Astrocyte (in vitro differentiated cells and primary cell): Measurements from ENCODE around the gene HES5. TPM values are rescaled to one million over a fixed set of nuclear protein-coding genes. Genes with fewer than 3 reads are reported as not detected.

Experiments
- DNase-seq: peaks from one replicate; pipeline ENCODE4 v3.0.0-alpha.2; 2010; ENCODE audit warnings: low read depth
- FAIRE-seq: peaks from 2 replicates; lab custom pipeline; 2011; peaks lifted over from hg19 to GRCh38; lab: Jason Lieb, UNC
- H2AFZ ChIP-seq: 2 replicates; pipeline ENCODE4 v1.6.0; 2012; ENCODE audit warnings: low read depth, low read length, inconsistent platforms
- H3K27ac ChIP-seq: 2 replicates; pipeline ENCODE4 v1.5.1; 2011; ENCODE audit warnings: low read depth, low read length, inconsistent platforms
- H3K27me3 ChIP-seq: 2 replicates; pipeline ENCODE4 v1.6.0; 2011; ENCODE audit warnings: low read length, inconsistent platforms; ENCODE audit not compliant: insufficient read depth
- H3K36me3 ChIP-seq: 2 replicates; pipeline ENCODE4 v1.5.1; 2011; ENCODE audit warnings: low read length, inconsistent platforms; ENCODE audit not compliant: insufficient read depth
- H3K4me1 ChIP-seq: 2 replicates; pipeline ENCODE4 v1.5.1; 2011; ENCODE audit warnings: low read length, inconsistent platforms; ENCODE audit not compliant: insufficient read depth
- H3K4me2 ChIP-seq: 2 replicates; pipeline ENCODE4 v1.6.0; 2012; ENCODE audit warnings: low read length, inconsistent platforms
- H3K4me3 ChIP-seq: 2 replicates; pipeline ENCODE4 v1.5.1; 2011; ENCODE audit warnings: low read depth, mild to moderate bottlenecking, low read length, inconsistent platforms; ENCODE audit not compliant: insufficient read depth
- H3K79me2 ChIP-seq: 2 replicates; pipeline ENCODE4 v1.6.0; 2012; ENCODE audit warnings: mild to moderate bottlenecking, low read length, inconsistent platforms; ENCODE audit not compliant: insufficient read depth
- H3K9ac ChIP-seq: 2 replicates; pipeline ENCODE4 v1.6.0; 2012; ENCODE audit warnings: mild to moderate bottlenecking, low read length, inconsistent platforms
- H3K9me3 ChIP-seq: 2 replicates; pipeline ENCODE4 v1.5.1; 2012; ENCODE audit warnings: low read depth, mild to moderate bottlenecking, low read length, inconsistent platforms; ENCODE audit not compliant: insufficient read depth
- H4K20me1 ChIP-seq: 2 replicates; pipeline ENCODE4 v1.6.0; 2012; ENCODE audit warnings: low read length, inconsistent platforms; ENCODE audit not compliant: insufficient read depth
- H3K27ac Mint-ChIP-seq: one replicate; pipeline ENCODE4 v1.8.0; 2021; ENCODE audit warnings: mild to moderate bottlenecking, mixed read lengths; ENCODE audit not compliant: unreplicated experiment
- H3K27me3 Mint-ChIP-seq: one replicate; pipeline ENCODE4 v1.8.0; 2021; ENCODE audit warnings: low read depth, mixed read lengths; ENCODE audit not compliant: unreplicated experiment
- H3K36me3 Mint-ChIP-seq: one replicate; pipeline ENCODE4 v1.8.0; 2021; ENCODE audit warnings: low read depth, mixed read lengths; ENCODE audit not compliant: unreplicated experiment
- H3K4me1 Mint-ChIP-seq: one replicate; pipeline ENCODE4 v1.8.0; 2021; ENCODE audit warnings: low read depth, mixed read lengths; ENCODE audit not compliant: unreplicated experiment
- H3K4me3 Mint-ChIP-seq: one replicate; pipeline ENCODE4 v1.8.0; 2021; ENCODE audit warnings: mild to moderate bottlenecking, moderate library complexity, mixed read lengths; ENCODE audit not compliant: unreplicated experiment
- H3K9me3 Mint-ChIP-seq: one replicate; pipeline ENCODE4 v1.8.0; 2021; ENCODE audit warnings: mild to moderate bottlenecking, mixed read lengths; ENCODE audit not compliant: unreplicated experiment
- CTCF ChIP-seq: IDR thresholded peaks from 2 replicates; pipeline ENCODE4 v1.5.1; 2011; ENCODE audit warnings: low read depth, mild to moderate bottlenecking, inconsistent platforms, low read length, moderate library complexity; ENCODE audit not compliant: insufficient read depth
- EZH2 ChIP-seq: IDR thresholded peaks from 2 replicates; pipeline ENCODE4 v1.6.1; 2012; ENCODE audit warnings: mild to moderate bottlenecking, low read length, inconsistent platforms; ENCODE audit not compliant: insufficient read depth
- total RNA-seq: library from RNA; stranded (reverse); gene quantifications from 2 replicates; pipeline ENCODE4 v1.2.1, GENCODE V29; 2021

Gene HES5
- total RNA-seq, 1 donor from 2014 or later = not detected

GRCh38 chr1:2504225-2504948 lies 25.7 kb downstream of the HES5 start:
- H4K20me1 ChIP-seq = peaks cover 21% of the 10 kb centered on the region
- Mint-ChIP-seq H3K9me3 (no peaks in the 10 kb centered on the region), H3K4me3 (no peak overlapping the region), H3K27me3 (no peaks in the 10 kb centered on the region), H3K27ac (no peak overlapping the region), H3K4me1 (no peaks in the 10 kb centered on the region), H3K36me3 (no peaks in the 10 kb centered on the region)
- FAIRE-seq (no peak), DNase-seq (no peak)
- H3K79me2 ChIP-seq = no peaks in the 10 kb centered on the region
- H2AFZ ChIP-seq = no peak overlapping the region
- no peak overlapping the region for H3K27ac ChIP-seq
- no peaks in the 10 kb centered on the region for H3K36me3 ChIP-seq
- no peak overlapping the region for H3K4me3 ChIP-seq
- no peak overlapping the region for H3K9ac ChIP-seq
- TF ChIP-seq CTCF (no peak), EZH2 (no peak)
- no peaks in the 10 kb centered on the region for H3K9me3 ChIP-seq
- H3K4me1 ChIP-seq = no peaks in the 10 kb centered on the region
- no peaks in the 10 kb centered on the region for H3K27me3 ChIP-seq
- H3K4me2 ChIP-seq = no peak overlapping the region

GRCh38 chr1:2503554-2504224 lies 26.4 kb downstream of the HES5 start:
- Histone ChIP-seq H3K4me2 (no peak overlapping the region), H3K9ac (no peak overlapping the region), H3K4me1 (no peaks in the 10 kb centered on the region), H3K79me2 (no peaks in the 10 kb centered on the region), H4K20me1 (peaks cover 15% of the 10 kb centered on the region), H2AFZ (no peak overlapping the region), H3K27ac (no peak overlapping the region), H3K4me3 (no peak overlapping the region), H3K27me3 (no peaks in the 10 kb centered on the region), H3K36me3 (no peaks in the 10 kb centered on the region), H3K9me3 (no peaks in the 10 kb centered on the region)
- Mint-ChIP-seq H3K4me1 (no peaks in the 10 kb centered on the region), H3K36me3 (no peaks in the 10 kb centered on the region), H3K27ac (no peak overlapping the region), H3K4me3 (no peak overlapping the region), H3K9me3 (no peaks in the 10 kb centered on the region), H3K27me3 (no peaks in the 10 kb centered on the region)
- no peak for TF ChIP-seq CTCF
- TF ChIP-seq EZH2 = no peak
- DNase-seq (no peak), FAIRE-seq (no peak)
